NCI-H226 (cell line): ENCODE data around the gene MACROD2.

Experiments
- DNase-seq: peaks from one replicate; pipeline ENCODE4 v3.0.0-alpha.2; 2015

Gene MACROD2

DNA sequence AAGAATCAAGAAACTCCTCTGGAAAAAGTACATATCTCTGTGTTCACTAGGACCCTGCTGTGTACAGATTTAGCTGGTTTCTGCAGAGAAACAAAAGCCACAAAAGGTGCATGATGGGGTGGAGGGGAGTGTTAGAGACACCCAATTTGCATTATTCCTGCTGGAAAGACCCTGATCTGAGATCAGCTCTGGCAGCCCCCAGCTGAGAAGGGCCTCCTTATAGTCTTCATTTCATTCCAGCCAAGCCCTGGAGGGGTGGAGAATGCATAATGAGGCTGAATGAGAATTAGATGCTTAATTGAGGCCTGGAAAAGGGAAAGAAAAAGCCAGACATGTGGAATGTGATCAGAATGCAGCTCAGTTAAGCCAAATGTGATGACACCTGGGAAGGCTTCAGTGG lies 2032.4 kb downstream of the MACROD2 start:
- DNase-seq: no peak

DNA sequence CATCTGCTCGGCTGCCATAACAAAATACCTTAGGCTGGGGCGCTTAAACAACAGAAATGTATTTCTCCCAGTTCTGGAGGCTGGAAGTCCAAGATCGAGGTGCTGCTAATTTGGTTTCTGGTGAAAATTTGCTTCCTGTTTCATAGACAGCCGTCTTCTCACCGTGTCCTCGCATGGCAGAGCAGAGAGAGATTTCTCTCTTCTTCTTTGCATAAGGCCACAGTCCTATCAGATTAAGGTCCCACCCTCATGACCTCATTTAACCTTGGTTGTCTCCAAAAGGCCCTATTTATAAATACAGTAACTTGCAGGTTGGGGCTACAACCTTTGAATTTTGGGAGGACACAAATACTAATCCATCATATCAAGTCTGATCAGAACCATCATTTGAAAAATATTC lies 2033.6 kb downstream of the MACROD2 start:
- no peak for DNase-seq

DNA sequence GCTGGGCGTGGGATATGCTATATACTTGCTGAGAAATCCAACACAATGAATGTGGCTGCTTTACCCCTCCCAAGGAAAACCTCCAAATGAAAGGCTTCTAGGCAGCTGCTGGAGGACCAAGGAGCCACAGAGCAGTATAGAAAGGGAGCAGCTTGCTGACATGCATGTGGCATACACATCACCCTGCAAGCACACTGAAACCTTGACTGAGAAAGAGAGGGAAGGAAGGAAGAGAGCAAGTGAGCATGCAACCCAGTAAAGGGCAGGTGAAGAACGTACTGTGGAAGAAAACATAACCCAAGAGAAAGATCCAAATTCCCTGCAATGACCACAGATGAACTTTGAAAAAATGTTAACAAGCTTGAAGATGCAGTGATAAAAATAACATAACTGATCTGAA lies 2034.9 kb downstream of the MACROD2 start:
- DNase-seq: no peak

DNA sequence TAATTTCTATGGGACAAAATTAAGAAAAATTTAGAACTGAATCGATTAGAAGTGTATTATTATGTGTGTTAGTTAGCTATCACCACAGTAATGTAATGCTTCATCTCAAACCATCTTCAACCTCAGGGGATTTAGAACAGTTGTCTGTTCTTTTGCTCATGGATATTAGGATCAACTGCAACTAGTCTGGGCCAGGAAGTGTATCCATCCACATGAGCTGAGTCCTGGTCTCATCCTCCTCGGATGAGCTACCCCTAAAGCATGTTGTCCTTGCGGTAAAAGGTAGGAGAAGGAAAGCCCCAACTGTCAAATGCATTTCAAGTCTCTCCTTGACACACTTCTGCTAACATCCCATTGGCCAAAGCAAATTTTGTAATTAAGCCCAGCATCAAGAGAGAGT lies 2040.3 kb downstream of the MACROD2 start:
- no peak for DNase-seq

DNA sequence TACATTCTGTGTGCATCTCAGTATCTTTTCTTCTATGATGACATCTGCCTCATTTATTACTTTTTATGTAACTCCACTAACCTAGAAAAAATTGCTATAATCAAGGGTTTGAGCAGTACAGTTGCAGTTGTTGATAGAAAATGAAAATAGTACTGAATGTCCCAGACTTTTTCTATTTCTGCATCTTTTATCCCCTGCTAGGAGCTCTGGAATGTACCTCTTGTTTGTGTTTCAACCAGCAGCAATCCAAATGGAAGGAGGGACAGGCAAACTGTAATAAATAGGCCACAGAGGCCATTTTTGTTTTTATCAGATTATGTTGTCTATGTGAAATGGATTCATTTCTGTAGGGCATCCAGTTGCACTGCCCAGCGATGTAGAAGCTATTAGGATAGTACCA lies 2041.0 kb downstream of the MACROD2 start:
- DNase-seq: no peak

DNA sequence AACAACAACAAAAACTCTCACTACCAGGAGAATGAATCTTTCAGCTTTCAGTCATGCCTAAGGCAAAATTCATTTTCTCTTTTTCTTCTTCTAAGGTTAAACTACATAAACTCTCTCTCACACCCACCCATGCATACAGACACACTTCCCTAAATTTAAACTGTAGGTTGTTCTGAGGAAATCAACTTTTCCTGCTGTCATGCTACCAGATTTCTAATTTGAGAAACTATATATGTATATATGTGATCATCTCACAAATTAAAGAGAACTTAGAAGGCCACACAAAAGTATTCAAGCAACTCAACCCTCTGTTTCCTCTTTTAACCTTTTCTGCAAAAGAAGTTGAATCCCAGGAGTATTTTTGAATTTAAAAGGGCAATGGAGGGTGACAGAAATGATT lies 2045.4 kb downstream of the MACROD2 start:
- DNase-seq: no peak

DNA sequence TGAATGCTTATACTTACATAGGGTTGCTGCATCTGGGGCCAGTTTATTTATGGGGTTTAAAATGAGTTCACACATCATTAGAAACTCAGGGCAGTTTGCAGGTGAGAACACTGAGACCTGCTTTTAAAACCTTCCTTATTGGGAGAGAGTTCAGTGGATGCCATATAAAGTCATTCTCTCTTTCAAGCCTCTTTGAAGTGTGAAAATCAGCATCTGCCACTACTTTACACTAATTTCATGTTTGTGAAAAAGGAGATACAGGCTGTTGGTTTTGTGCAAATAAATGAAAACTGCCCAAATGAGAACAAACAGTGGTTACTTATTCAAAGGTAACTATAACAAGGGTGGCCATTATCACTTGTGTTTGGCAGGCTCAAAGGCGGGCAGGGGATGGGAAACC lies 2047.4 kb downstream of the MACROD2 start:
- no peak for DNase-seq

DNA sequence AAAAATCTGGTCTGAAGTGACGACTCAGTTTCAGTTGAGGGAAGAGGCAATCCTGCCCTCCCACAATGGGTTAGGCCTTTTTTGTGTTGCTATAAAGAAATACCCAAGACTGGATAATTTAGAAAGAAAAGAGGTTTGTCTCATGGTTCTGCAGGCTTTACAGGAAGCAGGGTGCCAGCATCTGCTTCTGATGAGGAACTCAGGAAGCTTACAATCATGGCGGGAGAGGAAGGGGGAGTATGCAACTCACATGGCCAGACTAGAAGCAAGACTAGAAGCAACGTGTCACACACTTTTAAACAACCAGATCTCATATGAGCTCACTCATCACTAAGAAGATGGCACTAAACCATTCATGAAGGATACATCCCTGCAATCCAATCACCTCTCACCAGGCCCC lies 2048.6 kb downstream of the MACROD2 start:
- no peak for DNase-seq

DNA sequence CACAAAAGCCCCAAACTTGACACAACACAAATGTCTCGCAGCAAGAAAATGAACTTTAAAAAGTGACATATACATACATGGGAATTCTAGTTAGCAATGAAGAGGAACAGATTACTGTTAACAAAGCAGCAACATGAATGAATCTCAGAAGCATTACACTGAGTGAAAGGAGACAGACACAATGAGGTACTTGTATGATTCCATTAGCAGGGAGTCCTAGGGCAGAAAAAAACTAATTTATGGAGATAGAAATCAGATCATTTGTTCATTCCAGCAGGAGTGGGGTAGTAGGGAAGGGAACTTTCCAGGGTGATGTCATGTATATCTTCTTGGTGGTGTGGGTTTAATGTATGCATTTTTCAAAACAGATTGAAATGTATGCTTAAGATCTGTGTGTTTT lies 2053.6 kb downstream of the MACROD2 start:
- no peak for DNase-seq

DNA sequence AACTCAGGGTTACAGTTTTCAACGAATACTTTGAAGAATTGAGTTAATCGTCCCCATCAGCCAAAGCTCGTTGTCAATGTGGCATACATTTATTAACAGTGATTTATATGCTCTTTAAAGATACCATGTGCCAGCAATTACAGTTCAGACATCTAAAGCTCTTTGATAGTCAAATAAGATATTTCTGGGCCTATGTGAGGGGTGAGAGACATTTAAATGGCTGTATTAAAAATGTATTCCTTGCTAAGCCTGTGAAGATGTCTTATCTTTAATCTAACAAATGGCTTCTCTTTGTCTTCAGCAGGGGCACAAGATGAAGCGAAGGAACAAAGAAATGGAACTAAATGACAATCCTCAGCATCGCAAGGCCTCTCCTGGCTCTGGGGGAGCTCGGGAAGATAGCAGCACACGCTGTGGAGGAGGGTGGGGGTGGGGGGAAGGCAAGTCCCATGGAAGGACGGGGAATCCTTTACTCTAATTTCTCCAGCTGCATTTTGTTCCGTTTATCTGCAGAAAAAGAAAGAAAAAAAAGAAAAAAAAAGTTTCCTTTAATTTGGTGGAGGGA lies 2054.3 kb downstream of the MACROD2 start:
- no peak for DNase-seq

DNA sequence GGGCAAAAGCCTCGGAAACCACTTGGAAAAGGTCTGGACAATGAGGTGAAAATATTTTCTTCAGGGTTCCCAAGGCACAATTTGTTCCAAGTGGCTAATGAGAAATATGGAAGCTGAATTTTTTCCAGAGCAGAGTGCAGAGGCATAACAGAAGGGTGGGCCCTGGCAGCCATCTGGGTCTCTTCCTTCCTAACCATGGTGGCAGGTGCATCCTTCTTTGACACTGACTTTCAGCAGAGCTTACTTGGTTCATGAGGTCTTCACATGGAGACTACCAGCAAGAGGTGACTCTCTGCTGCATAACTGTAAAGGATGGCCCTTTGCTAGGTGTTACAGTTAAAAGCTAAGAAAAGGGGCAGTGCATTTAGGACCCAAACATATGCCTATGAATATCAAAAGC lies 2055.1 kb downstream of the MACROD2 start:
- no peak for DNase-seq

DNA sequence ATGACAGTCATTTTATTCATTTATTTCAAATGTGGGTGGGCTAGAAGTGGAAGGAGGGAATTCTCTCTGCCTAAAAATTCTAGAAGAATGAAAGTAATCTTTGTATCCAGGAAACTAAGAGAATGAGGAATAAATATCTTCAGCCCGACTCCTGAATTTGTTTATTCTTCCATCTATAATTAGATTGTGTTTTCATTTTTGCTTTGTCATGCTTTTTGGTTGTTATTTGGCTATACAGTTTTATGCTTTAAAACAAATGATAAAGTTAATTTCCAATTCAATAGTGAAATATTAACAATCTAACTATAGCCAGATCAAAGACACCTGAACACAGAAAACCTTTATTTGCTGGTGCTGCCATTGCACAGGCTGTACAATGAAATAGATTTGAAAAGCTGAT lies 2056.7 kb downstream of the MACROD2 start:
- no peak for DNase-seq

DNA sequence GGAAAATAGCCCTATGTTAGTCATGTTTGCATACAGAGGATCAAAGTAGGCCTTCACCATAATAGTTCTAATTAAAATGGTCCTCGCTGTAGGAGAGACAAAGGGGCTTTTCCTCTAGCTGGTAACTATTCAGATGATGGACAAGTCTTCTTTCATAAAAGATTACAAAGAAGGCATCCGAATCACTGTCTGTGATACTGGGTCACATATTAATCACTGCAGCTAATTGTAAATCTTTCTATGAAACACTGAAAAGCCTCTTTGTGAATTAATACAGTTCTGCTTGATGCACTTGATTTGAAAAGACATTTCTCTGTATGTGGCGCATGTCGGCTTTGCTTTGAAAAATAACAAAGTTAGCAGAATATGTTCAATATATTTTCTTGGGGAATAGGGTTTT lies 2057.1 kb downstream of the MACROD2 start:
- DNase-seq: no peak

DNA sequence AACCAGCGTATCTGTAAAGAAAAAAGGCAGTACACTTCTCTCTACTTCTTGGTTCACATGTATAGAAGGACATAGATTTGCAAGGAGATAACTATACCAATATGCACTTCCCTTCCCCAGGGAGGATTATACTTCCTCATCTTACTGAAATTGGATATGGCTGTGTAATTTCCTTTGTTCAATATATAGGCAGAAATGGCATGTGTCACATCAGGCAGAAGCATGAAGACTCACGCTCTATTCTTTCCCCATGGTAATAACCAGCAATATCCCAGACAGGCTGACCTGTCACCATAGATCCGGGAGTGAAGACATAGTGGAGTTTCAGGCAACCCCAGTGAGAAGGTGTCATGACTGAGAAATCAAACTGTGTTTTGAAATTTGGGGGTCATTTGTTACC lies 2059.7 kb downstream of the MACROD2 start:
- DNase-seq: no peak

DNA sequence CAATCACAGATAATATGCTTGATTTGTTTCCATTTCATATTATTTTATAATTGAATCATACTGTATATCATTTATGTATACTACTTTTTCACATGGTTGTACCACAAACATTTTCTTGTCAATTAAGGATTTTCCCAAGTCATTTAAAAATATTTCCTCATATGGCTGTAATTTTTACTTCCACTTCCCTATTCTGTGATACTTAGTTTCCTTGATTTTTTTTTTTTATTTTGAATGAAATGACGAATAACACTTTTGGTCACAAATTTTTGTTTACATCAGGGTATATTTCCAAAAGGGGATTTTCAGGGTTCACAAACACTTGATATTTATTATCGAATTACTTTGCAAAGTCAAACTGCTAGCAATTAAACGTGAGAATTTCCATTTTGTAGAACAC lies 2062.3 kb downstream of the MACROD2 start:
- DNase-seq: no peak

DNA sequence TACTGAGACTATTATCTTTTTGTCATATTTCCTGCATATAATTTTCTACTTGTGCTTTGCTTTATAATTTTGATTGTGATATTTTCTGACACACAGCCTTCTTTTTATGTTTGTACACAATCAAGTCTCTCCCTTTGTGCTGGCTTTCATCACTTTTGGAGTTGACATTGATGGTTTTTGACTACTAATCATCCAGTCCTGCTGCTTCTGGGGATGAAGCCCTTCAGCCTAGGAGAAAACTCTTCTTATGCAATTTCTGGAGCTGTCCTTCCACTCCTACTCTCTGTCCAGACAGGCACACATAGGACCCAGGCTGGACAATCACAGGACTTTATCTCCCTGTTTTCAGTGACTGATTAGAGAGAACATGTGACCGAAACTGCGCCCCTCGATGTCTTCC lies 2063.0 kb downstream of the MACROD2 start:
- DNase-seq: no peak

DNA sequence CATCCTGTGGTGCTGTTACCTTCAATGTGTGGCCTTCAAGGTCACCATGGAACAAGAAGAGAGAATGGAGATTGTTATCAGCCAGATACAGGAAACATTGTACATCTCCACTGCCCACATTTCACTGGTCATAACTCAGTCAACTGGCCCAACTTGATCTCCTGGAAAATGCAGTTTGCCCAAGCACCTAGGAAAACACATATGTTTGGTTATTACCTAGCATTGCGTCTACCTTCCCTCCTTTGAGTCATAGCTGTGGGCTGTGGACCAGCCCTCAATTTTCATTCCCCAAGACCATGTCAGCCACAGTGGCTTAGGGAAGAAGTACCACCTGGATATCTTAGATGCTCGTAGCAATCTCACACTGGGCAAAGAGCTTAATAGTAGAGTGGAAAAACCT lies 2064.5 kb downstream of the MACROD2 start:
- DNase-seq: no peak

DNA sequence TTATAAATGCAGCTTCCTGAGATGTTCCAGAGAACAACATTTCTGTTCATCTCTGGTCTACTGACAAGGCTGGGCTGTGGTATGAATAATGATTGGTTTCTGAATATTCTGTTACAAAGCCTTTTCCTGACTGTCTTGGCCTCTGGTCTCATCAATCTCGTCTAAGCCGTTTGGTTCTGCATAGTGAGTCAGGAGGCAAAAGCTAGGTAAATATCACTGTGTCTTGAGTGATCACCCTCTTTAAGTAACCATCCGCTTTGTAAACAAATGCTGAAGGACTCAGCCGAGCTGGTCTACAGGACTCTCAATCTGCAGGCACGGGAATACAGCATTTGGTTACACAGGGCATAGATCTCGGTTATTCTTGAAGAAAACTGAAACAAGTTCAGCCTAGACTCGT lies 2066.0 kb downstream of the MACROD2 start:
- DNase-seq: no peak

DNA sequence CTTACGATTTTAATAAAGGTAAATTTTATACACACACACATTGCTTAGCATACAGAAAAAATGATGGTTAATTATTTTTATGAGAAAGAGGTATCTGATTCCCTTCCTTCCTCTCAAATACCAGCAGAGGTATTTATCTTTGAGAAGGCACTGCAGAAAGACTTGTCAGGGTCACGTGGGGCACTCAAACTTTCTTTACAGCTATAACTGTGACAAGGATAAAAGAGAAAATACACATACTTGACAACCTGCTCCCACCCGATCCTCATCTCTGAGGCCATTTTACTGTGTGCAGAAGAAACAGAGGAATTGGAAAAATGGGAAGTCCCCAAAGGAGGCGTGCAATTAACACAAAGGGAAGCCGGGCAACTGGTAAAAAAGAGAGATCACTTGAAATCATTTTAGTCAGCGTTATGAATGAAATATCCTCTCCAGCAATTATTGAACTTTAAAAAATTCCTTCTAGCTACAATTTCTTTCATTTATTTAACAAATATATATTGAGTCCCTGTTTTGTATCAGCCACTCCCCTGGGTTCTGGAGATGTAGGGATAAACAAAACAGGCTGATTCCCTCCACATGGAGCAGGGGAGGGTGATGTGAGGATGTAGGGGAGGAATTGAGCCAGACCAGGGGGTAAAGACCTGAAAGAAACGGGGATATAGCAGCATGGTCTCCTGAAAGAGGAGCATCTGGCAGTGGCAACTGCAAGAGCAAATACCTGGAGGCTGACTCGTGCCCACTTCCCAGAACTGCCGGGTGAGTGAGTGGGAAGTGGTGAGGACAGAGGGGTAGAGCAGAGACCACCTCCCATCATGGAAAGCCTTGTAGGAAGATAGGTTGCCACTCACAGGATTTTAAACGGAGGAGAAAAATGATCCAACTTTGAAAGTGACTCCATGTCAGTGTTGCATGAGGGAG lies 2067.6 kb downstream of the MACROD2 start:
- DNase-seq: no peak

DNA sequence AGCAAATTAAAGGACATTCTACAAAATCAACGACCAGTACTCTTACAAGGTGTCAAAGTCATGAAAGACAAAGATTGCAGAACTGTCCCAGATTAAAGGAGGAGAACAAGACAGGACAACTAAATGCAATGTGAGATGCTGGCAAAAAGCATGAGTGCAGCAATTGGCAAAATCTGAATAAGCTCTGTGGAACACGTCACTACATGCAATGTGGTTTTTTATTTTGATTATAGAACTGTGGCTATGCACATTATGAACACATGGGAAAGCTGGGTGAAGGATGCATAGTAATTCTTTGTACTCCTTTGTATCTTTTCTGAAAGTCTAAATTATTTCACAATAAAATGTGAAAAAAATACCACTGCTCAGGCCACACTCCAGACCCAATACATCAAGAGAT lies 2068.6 kb downstream of the MACROD2 start:
- DNase-seq: no peak

DNA sequence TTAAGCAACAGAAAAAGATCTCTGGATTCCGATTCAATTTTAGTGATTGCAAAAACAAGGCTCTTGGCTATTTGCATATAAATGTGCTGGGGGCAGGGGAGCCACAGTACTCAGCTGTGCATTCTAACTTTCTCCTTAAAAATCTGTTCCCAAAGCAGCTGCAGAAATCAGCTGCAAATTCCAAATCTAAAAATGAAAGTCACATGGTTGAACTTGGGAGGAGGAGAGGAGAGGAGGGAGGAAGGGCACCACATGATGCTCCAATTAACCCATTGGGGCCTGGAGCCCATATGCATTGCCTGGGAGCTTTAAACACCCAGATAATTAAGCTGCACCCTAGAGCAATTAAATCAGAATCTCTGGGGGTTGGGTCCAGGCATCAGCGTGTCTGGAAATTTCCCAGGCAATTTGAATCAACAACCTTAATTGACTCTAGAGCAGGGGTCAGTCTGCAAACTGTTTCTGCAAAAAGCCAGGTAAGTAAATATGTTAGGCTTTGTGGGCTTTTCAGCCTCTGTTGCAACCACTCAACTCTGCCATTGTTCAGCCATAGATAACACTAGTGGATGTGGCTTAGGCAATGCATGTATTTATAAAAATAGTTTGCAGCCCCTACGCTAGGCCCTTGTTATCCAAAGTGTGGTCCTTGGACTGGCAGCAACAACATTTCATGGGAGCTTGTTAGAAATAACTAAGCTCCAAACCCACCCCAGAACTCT lies 2069.8 kb downstream of the MACROD2 start:
- no peak for DNase-seq

DNA sequence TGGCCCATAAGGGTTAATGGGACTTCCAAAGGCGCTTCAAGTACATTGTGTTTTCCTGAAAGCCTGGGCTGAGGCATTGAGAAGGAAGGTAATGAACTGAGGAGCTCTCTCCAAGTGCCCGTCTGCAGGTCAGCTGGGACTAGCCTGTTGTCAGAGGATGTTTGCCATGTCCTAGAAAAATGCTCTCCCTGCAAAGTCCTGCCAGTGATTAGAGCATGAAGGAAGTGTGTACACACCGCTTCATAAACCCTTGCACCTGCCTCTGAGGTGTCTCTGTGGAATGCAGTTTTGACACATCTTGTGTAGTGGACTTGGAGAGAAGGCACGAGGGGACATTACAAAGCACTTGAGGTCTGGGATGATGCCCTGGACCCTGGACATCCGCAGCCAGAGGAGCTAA lies 2071.3 kb downstream of the MACROD2 start:
- DNase-seq: no peak

DNA sequence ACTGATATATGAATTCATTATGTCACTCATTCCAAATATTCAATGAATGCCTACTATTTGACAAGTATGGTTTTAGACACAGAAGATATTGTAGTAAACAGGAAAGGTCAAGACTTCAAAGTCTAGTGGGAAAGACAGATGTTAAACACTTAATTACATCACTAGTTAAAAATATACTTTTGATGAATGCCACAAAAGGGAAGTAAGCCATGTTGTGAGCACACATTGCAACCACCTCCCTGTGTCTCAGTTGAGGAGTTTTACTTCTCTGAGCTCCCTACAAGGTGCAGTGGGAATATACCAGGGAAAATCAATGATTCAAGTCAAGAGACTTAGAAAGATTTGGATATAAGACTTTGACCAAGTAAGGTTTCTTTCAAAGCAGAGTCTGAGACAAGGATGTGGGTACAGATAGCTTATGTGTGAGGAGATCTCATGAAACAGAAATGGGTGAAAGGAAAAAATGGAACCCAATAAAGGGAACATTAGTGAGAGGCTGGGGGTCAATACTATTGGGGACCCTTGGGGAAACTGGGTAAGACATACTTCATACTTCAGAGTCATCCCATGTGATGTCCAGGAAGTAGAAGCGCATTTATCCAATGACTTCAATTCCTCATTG lies 2074.2 kb downstream of the MACROD2 start:
- no peak for DNase-seq

DNA sequence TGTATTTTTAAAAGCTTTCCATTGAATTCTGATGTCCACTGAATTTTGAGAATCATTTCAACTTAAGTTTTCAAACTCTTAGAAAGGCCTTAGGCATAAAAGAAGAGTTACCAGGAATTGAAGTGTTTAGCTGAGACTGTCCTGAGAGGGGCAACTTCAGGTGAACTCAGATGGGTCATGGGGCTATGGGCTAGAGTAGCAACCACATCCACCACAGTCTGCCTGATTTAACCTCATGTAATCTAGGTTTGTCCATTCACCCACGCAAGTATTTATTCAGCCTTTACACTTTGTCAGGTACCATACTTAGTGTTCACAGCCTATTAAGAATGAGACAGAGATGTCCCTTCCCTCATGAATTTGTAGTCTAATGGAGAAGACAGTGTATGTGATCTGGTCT lies 2076.9 kb downstream of the MACROD2 start:
- no peak for DNase-seq
